ENCODE results near the gene CCDC200. TPM values are rescaled to one million over a fixed set of nuclear protein-coding genes. Genes with fewer than 3 reads are reported as not detected.
"Not testable (repeated sequence)": the region's sequence is repeated elsewhere in the genome, so short reads cannot be mapped to it uniquely, and the experiment has no call there.

CCDC200 gene
- total RNA-seq, 1 experiment from 2014 or later: not detected

DNA sequence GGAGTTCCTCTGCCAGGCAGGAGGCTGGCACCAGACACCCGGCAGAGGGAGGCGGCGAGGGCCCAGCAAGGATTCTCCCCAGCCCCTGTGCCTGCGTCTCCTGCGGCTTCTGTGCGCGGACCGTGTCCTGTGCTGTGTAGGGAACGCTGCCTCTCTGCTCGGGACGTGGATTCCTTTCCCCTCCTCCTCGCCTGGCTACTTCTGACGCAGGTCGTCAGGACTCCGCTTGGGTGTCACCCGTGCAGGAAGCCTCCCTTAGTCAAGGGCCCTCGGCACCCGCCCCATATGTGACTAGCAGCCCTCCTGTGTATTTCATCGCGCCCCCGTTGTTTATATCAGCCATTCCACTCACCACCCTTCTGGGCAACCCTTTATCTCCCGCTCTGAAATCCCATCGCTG is 18.0 kb upstream of the CCDC200 start:
- H2BK12ac ChIP-seq (ENCODE audit: insufficient read length, low read depth, low read length); H3T11ph ChIP-seq (ENCODE audit: low read length); H3K4me2 ChIP-seq (ENCODE audit: insufficient read depth, insufficient read length, low read length); H3K18ac ChIP-seq (ENCODE audit: insufficient read length, low read depth, low read length); H3K9ac ChIP-seq (ENCODE audit: extremely low read depth, insufficient read length, low read length); H2BK5ac ChIP-seq (ENCODE audit: insufficient read length, low read length); H2BK20ac ChIP-seq (ENCODE audit: low read depth, low read length, poor library complexity, severe bottlenecking); H2BK120ac ChIP-seq (ENCODE audit: low read depth, low read length, poor library complexity, severe bottlenecking); H2AFZ ChIP-seq (ENCODE audit: low read length); H3K27ac Mint-ChIP-seq; H3K23me2 ChIP-seq (ENCODE audit: insufficient read length, low read depth, low read length, poor library complexity, severe bottlenecking); H3K9me3 ChIP-seq (ENCODE audit: control insufficient read depth, low read depth, low read length); H3K27me3 Mint-ChIP-seq (ENCODE audit: low read depth); H3K27ac ChIP-seq (ENCODE audit: insufficient read length, low read depth, low read length); H3K4me3 Mint-ChIP-seq; H2AK5ac ChIP-seq (ENCODE audit: insufficient read length, low read length); H3K4ac ChIP-seq (ENCODE audit: low read depth, low read length); H4K20me1 ChIP-seq (ENCODE audit: control insufficient read depth, insufficient read depth, insufficient read length); H3K4me1 Mint-ChIP-seq; H4K91ac ChIP-seq (ENCODE audit: insufficient read length, low read depth, low read length); H3K79me2 ChIP-seq (ENCODE audit: insufficient read depth, low read length); H3K27me3 ChIP-seq (ENCODE audit: insufficient read depth, low read length); H3K4me1 ChIP-seq (ENCODE audit: insufficient read depth, low read length); H3K79me1 ChIP-seq (ENCODE audit: insufficient read depth, low read depth, low read length, poor library complexity, severe bottlenecking); H4K8ac ChIP-seq (replicated peaks; ENCODE audit: insufficient read length, low read depth, low read length); H3K9me3 Mint-ChIP-seq; H3K56ac ChIP-seq (ENCODE audit: insufficient read length, low read depth, low read length); H4K5ac ChIP-seq (ENCODE audit: insufficient read length, low read depth, low read length); DNase-seq; H3K23ac ChIP-seq (ENCODE audit: insufficient read length, low read depth, low read length); H3K36me3 Mint-ChIP-seq (ENCODE audit: insufficient read depth in 1 of 3, low read depth in 3 of 3); H3K14ac ChIP-seq (ENCODE audit: insufficient read depth, low read length); H2BK15ac ChIP-seq (ENCODE audit: low read depth, low read length): not testable (repeated sequence)
- WGBS (ENCODE audit: extremely low coverage, insufficient read length, low lambda C conversion rate): no CpG with 5 or more reads among the region's 23 CpGs

DNA sequence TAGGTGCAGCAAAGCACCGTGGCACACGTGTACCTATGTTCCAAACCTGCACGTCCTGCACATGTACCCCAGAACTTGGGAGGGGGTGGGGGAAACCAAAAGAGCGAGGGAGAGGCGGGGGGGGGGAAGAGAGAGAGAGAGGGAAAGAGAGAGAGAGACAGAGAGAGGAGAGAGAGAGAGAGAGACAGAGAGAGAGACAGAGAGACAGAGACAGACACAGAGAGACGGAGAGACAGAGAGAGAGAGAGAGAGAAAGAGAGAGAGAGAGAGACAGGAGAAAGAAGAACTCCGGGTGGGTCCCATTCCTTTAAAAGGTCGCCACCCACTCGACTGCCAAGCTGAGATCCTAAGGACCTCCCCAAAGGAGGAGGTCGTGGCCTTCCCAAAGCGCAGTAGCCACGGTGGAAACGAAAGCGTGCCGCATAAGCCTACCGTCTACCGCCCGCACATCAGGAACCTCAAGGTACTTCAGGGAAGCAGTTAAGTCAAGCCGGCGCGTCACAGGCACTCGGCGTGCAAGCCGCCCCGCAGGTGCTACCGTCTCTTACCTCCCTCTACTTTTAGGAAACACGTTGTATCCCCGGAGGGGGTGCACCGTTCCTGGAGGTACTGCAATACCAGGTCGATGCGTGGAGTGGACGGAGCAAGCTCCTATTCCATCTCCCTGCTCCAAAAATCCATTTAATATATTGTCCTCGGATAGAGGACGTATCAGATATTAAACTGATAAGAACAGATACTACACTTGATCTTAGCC is 12.4 kb upstream of the CCDC200 start:
- H3K9me3 Mint-ChIP-seq; H3K18ac ChIP-seq (ENCODE audit: insufficient read length, low read depth, low read length); H3K56ac ChIP-seq (ENCODE audit: insufficient read length, low read depth, low read length); H3K23ac ChIP-seq (ENCODE audit: insufficient read length, low read depth, low read length); H3K36me3 Mint-ChIP-seq (ENCODE audit: insufficient read depth in 1 of 3, low read depth in 3 of 3); H3T11ph ChIP-seq (ENCODE audit: low read length); DNase-seq; H4K91ac ChIP-seq (ENCODE audit: insufficient read length, low read depth, low read length); H3K14ac ChIP-seq (ENCODE audit: insufficient read depth, low read length); H3K27ac ChIP-seq (ENCODE audit: insufficient read length, low read depth, low read length); H3K4ac ChIP-seq (ENCODE audit: low read depth, low read length); H3K9me3 ChIP-seq (ENCODE audit: control insufficient read depth, low read depth, low read length); H3K27me3 Mint-ChIP-seq (ENCODE audit: low read depth); H2BK20ac ChIP-seq (ENCODE audit: low read depth, low read length, poor library complexity, severe bottlenecking); H3K27ac Mint-ChIP-seq; H3K23me2 ChIP-seq (ENCODE audit: insufficient read length, low read depth, low read length, poor library complexity, severe bottlenecking); H3K27me3 ChIP-seq (ENCODE audit: insufficient read depth, low read length); H3K9ac ChIP-seq (ENCODE audit: extremely low read depth, insufficient read length, low read length); H2BK120ac ChIP-seq (ENCODE audit: low read depth, low read length, poor library complexity, severe bottlenecking); H3K4me3 Mint-ChIP-seq; H2BK5ac ChIP-seq (ENCODE audit: insufficient read length, low read length); H3K79me2 ChIP-seq (ENCODE audit: insufficient read depth, low read length); H4K5ac ChIP-seq (ENCODE audit: insufficient read length, low read depth, low read length); H2AFZ ChIP-seq (ENCODE audit: low read length); H3K4me2 ChIP-seq (ENCODE audit: insufficient read depth, insufficient read length, low read length); H3K4me1 ChIP-seq (ENCODE audit: insufficient read depth, low read length); H2AK5ac ChIP-seq (ENCODE audit: insufficient read length, low read length); H4K8ac ChIP-seq (replicated peaks; ENCODE audit: insufficient read length, low read depth, low read length); H3K79me1 ChIP-seq (ENCODE audit: insufficient read depth, low read depth, low read length, poor library complexity, severe bottlenecking); H4K20me1 ChIP-seq (ENCODE audit: control insufficient read depth, insufficient read depth, insufficient read length); H2BK12ac ChIP-seq (ENCODE audit: insufficient read length, low read depth, low read length); H3K4me1 Mint-ChIP-seq; H2BK15ac ChIP-seq (ENCODE audit: low read depth, low read length): not testable (repeated sequence)
- WGBS (ENCODE audit: extremely low coverage, insufficient read length, low lambda C conversion rate): no CpG with 5 or more reads among the region's 34 CpGs
